Astrocyte of the cerebellum (primary cell): ENCODE data around the gene MIA.

Source experiments
- DNase-seq: peaks from one replicate; pipeline ENCODE4 v3.0.0-alpha.2; 2011; ENCODE audit warnings: low read depth
- H3K4me3 ChIP-seq: 2 replicates; pipeline ENCODE4 v1.5.1; 2011; ENCODE audit warnings: mild to moderate bottlenecking, low read depth, low read length, moderate library complexity
- CTCF ChIP-seq: IDR thresholded peaks from 2 replicates; pipeline ENCODE4 v1.5.1; 2012; ENCODE audit warnings: low read length, low read depth, moderate library complexity, mild to moderate bottlenecking; ENCODE audit errors: missing control alignments
- in situ Hi-C: cut with HindIII; loops from 2 replicates; pipeline ENCODE4 v1.10.0; 2017; ENCODE audit warnings: low sequenced_read_pairs

MIA gene

GRCh38 chr19:40791996-40792395 is 16.7 kb downstream of the MIA start:
- H3K4me3 ChIP-seq = no peak overlapping the region
- in situ Hi-C loops = no loop called here
- no peak for TF ChIP-seq CTCF
- DNase-seq = no peak

- TF ChIP-seq CTCF = no peak
- in situ Hi-C loops = no loop called here
- H3K4me3 ChIP-seq = no peak overlapping the region
- DNase-seq = no peak
Observed at GRCh38 chr19:40797166-40797962, 22.0 kb downstream of the MIA start.

GRCh38 chr19:40797963-40798682 is 22.8 kb downstream of the MIA start:
- no peak for DNase-seq
- in situ Hi-C loops = no loop called here
- H3K4me3 ChIP-seq = peak overlapping the region; percentile 93
- TF ChIP-seq CTCF = peak; percentile 55

GRCh38 chr19:40798683-40799557 is 23.6 kb downstream of the MIA start, which contains the start of gene EGLN2:
Gene EGLN2, plus strand, starts transcription at chr19:40799191. Its CDS starts 1,382 bp downstream, at chr19:40800573.
- DNase-seq = peak; percentile 99
- in situ Hi-C loops = no loop called here
- TF ChIP-seq CTCF = no peak
- H3K4me3 ChIP-seq = peak within 1 kb of the TSS; percentile 93

- in situ Hi-C loops = no loop called here
- no peak for TF ChIP-seq CTCF
- DNase-seq = no peak
- H3K4me3 ChIP-seq = peak overlapping the region; percentile 93
Observed at GRCh38 chr19:40799558-40800338, 24.4 kb downstream of the MIA start.
